ENCODE results near the gene PRSS16. TPM values are rescaled to one million over a fixed set of nuclear protein-coding genes. Genes with fewer than 3 reads are reported as not detected.

Gene PRSS16
- total RNA-seq, 2 experiments from 2014 or later: 1.5 to 2.0 TPM

DNA sequence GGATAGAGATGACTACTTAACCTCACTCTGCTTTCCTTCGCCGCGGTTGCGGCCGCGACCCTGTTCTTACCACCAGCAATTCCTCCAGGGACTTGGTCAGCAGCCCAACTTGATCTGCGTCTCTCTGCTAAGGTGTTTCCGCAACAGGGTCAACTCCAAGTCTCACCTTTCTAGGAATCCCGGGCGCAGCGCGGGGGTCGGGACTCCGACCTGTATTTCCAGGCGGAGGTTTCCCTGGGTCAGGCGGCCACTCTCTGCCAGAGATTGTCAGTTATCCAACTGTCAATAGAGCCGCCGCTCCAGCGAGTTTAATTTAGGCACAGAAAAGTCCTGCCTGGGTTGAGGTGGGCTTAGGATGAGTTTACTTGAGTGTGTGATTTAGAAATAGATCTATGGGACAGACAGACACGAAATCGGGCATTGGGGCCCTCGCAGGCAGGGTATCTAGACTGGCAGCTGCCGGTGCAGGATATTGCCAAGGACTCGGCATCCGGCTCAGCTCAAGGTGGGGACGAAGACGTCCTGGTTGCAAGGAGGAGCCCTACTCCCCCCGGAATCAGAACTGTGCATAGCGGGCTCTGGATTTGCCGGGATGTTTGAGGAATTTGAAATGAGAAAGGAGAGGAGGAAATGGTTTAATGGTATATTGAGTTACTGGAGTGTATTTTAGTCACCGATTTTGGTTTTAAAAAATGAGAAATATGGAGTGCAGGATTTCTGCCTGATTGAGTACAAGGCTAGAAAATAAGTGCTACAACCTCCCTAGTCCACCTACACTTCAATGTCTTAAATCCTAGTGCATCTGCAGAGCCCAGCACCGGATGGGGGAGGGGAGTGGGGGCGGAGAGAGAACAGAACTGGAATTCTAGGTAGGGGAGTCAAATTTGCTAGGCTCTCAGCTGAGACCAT, 40.9 kb downstream of the PRSS16 start:
- Mint-ChIP-seq H3K9me3 (ENCODE audit: low read depth) (peaks cover 26% of the 10 kb centered on the region), H3K27ac (no peak overlapping the region), H3K4me3 (no peak overlapping the region), H3K36me3 (ENCODE audit: low read depth) (peaks cover 22% of the 10 kb centered on the region), H3K4me1 (peaks cover 14% of the 10 kb centered on the region), H3K27me3 (peaks cover 81% of the 10 kb centered on the region)
- ChIA-PET CTCF (no interaction called here), POLR2A (no interaction called here)
- no peak for DNase-seq
- ATAC-seq: no peak
- intact Hi-C loops (cut with DNase I, micrococcal nuclease): loop anchor here (5.0 to 10.0 kb wide), 2 partner anchors 101 to 1526 kb away; no protein-coding TSS in a partner anchor

DNA sequence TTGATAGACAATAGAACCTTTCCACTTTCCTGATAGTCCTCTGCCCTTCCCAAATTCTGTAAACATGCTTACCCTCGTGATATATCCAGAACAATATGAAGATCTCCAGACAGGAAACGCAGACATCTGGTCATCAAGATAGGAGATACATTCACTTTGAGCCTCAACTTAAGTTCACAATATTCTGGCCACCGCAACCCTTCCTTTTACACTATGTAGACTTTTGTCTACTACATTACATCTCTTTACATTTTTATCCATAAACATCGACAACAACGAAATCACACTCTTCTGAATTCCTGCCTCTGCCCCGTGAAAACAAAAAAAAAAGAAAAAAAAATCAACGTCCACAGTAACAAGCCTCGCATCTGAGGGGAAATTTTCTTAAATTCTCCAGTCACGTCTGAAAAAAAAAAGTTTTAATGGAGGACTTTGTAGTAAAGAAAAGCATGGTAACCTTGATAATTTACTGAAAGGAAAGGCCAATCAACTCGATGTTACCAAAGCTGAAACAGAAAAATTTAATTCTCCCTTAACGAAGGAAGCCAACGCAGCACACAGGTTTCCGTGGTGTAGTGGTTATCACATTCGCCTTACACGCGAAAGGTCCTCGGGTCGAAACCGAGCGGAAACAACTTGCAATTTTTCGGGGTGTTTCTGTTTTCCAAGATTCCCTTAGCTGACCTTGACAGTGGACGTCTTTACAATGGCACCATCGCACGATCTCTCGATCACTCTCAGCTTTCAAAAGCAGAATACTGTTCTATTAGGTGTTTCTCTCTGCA, 42.8 kb downstream of the PRSS16 start:
- H3K4me3 Mint-ChIP-seq: no peak overlapping the region
- peaks cover 14% of the 10 kb centered on the region for H3K4me1 Mint-ChIP-seq
- ATAC-seq (no peak), DNase-seq (no peak)
- H3K27me3 Mint-ChIP-seq: peaks cover 80% of the 10 kb centered on the region
- ChIA-PET POLR2A (no interaction called here), CTCF (interaction anchor here (0.6 kb wide), 1 partner anchor 377 kb away, joined by 4 read pairs; no protein-coding TSS in a partner anchor)
- H3K27ac Mint-ChIP-seq: no peak overlapping the region
- H3K9me3 Mint-ChIP-seq (ENCODE audit: low read depth): peaks cover 21% of the 10 kb centered on the region
- intact Hi-C loops (cut with DNase I, micrococcal nuclease): loop anchor here in 1 of 2 experiments (2.0 to 10.0 kb wide), 4 partner anchors 255 to 1485 kb away; no protein-coding TSS in a partner anchor
- H3K36me3 Mint-ChIP-seq (ENCODE audit: low read depth): peaks cover 18% of the 10 kb centered on the region

DNA sequence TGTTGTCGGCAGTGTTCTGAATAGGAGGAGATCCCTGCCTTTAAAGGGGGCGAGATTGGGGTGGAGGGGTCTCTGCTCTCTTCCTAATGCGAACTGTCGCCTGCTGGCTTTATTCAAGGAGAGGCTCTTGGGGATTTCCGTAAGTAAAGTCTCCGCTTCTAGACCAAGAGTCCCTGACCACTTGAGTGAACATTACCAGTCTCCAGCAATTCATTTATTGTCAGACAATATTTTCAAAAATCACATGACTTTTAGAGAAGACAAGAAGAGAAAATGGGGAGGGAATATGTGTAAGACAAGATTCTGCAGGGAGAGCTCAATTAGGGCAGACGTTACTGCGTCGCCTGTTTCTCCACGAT, 43.3 kb downstream of the PRSS16 start:
- ChIA-PET POLR2A (no interaction called here), CTCF (interaction anchor here (0.6 kb wide), 1 partner anchor 377 kb away, joined by 4 read pairs; no protein-coding TSS in a partner anchor)
- no peak overlapping the region for H3K4me3 Mint-ChIP-seq
- H3K27ac Mint-ChIP-seq: no peak overlapping the region
- intact Hi-C loops (cut with DNase I, micrococcal nuclease): loop anchor here in 1 of 2 experiments (2.0 to 10.0 kb wide), 4 partner anchors 254 to 1484 kb away; no protein-coding TSS in a partner anchor
- DNase-seq (no peak), ATAC-seq (no peak)
- H3K9me3 Mint-ChIP-seq (ENCODE audit: low read depth): peaks cover 24% of the 10 kb centered on the region
- H3K27me3 Mint-ChIP-seq: peaks cover 82% of the 10 kb centered on the region
- peaks cover 18% of the 10 kb centered on the region for H3K36me3 Mint-ChIP-seq (ENCODE audit: low read depth)
- peaks cover 19% of the 10 kb centered on the region for H3K4me1 Mint-ChIP-seq

DNA sequence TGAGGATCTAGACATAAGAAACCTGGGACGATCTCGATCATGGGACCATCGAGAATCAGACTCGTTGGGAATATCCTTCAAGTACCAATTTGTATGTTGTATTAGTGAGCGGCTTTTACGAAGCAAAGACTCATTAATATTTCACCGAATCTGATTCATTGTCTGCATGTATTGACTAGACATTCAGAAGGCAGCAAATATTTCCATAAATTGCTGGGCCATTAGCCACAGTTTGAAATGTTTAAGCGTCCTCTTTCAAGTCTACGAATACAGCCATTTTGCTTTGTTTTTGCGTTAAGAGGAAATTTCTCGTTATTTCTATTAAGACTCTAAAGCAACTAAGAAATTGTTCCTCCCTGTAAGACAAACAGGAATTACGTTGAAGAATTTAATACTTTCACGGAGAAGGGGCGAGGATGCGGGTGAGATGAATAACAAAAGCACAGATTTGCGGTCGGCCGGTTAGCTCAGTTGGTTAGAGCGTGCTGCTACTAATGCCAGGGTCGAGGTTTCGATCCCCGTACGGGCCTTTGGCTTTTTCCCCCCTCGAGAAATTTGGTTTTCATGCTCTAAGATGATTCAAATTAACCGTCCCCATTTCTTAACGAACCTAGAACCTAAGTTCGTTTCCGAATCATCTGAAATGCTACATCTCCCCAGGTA, 46.1 kb downstream of the PRSS16 start:
- Mint-ChIP-seq H3K36me3 (ENCODE audit: low read depth) (peaks cover 14% of the 10 kb centered on the region), H3K4me1 (peaks cover 15% of the 10 kb centered on the region), H3K9me3 (ENCODE audit: low read depth) (peaks cover 27% of the 10 kb centered on the region), H3K27me3 (peaks cover 79% of the 10 kb centered on the region), H3K4me3 (no peak overlapping the region), H3K27ac (no peak overlapping the region)
- ATAC-seq: no peak
- no peak for DNase-seq
- CTCF ChIA-PET: interaction anchor here (0.9 kb wide), 1 partner anchor 58 kb away, joined by 3 read pairs; no protein-coding TSS in a partner anchor
- intact Hi-C loops (cut with DNase I, micrococcal nuclease): loop anchor here in 1 of 2 experiments (1.0 to 10.0 kb wide), 3 partner anchors 13 to 1441 kb away; no protein-coding TSS in a partner anchor
- POLR2A ChIA-PET: no interaction called here

DNA sequence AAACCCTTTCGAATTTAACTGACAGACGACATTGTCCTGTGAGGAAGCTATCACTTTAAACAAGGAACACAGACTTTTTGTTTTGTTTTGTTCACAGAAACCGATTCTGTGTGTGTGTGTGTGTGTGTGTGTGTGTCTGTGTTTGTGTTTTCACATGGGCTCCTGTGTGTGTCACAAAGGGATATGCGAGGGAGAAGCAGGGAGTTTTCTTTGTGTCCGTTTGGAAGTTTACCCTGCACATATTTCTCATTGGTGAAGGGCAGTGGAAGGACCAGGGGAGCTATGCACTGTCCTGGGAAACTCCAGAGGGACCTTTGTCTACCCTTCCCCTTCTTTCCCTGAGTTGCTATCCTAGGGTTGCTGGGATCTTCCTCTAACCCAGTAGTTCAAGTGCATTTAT, 46.9 kb downstream of the PRSS16 start:
- ChIA-PET POLR2A (no interaction called here), CTCF (interaction anchor here (0.9 kb wide), 1 partner anchor 59 kb away, joined by 3 read pairs; no protein-coding TSS in a partner anchor)
- peaks cover 15% of the 10 kb centered on the region for H3K4me1 Mint-ChIP-seq
- intact Hi-C loops (cut with DNase I, micrococcal nuclease): loop anchor here in 1 of 2 experiments (5.0 to 10.0 kb wide), 2 partner anchors 263 to 1440 kb away; no protein-coding TSS in a partner anchor
- H3K4me3 Mint-ChIP-seq: no peak overlapping the region
- H3K27me3 Mint-ChIP-seq: peaks cover 73% of the 10 kb centered on the region
- H3K9me3 Mint-ChIP-seq (ENCODE audit: low read depth): peaks cover 23% of the 10 kb centered on the region
- no peak for ATAC-seq
- H3K27ac Mint-ChIP-seq: no peak overlapping the region
- H3K36me3 Mint-ChIP-seq (ENCODE audit: low read depth): peaks cover 14% of the 10 kb centered on the region
- no peak for DNase-seq

DNA sequence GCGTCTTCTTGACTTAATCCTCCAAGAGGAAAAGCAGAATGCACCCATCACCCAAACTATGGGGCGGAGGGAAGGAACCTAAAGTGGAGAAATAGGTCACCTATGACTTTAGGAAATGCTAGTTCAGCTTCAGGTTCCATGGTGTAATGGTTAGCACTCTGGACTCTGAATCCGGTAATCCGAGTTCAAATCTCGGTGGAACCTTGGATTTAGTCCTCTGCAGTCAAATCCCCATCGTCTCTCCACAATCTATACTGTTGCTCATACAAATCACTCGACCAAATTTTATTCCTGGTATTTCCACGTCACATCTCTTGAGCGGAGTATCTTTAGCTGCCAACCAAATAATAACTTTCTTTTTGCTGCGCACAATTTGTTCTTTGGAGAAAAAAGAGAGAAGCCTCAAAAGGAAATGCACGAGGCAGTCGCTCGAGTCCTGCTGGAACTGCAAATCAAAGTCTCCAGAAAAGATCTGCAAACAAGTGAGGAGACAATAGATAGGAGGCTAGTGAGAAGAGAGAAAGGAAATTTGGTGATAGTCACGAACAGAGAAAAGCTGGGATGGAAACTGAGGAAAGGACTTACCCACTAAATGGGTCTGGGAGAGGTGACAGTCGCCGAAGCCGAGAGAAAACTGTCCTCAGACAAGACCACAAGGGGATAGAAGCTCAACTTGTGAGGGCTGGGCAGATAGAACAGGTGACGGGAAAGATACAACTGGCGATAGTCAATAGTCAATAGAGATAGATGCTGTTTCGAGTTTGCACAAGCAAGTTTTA, 48.0 kb downstream of the PRSS16 start:
- DNase-seq (no peak), ATAC-seq (no peak)
- Mint-ChIP-seq H3K9me3 (ENCODE audit: low read depth) (peaks cover 23% of the 10 kb centered on the region), H3K27me3 (peaks cover 72% of the 10 kb centered on the region), H3K27ac (no peak overlapping the region), H3K4me1 (peaks cover 11% of the 10 kb centered on the region), H3K4me3 (no peak overlapping the region), H3K36me3 (ENCODE audit: low read depth) (peaks cover 14% of the 10 kb centered on the region)
- ChIA-PET CTCF (no interaction called here), POLR2A (no interaction called here)
- intact Hi-C loops (cut with DNase I, micrococcal nuclease): loop anchor here (2.0 to 10.0 kb wide), 5 partner anchors 13 to 1439 kb away; no protein-coding TSS in a partner anchor

DNA sequence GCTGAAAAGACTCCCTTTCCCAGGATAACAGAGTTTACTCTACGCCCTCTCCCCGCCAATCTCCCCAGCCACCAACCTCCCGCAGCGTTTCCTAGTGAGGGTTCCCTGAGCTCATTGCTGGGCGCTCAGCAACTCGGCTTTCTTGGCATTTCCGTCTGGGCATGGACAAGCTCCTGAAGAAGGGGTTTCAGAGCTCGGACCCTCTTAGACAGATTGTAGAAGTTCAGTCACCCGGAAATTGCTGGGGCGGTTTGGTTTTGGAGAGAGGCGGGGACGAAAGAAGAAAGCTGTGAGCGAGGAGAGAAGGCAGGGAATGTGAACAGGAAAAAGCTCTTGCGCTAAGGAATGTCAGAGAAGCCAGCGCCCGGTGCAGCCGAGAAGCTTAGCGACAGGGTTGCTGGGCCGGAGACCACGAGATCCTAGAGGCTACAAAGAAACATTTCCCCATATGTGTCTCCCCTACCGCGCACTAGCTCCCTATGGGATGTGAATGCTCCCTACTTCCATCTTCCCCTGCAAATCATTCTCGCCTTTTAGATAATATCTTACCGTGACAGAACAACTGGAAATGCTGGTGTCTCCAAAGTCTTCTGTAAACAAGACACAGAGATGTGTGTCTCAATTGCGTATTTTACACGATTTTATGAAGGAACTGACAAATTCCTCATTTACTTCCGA, 48.7 kb downstream of the PRSS16 start:
- H3K36me3 Mint-ChIP-seq (ENCODE audit: low read depth): peaks cover 9% of the 10 kb centered on the region
- ATAC-seq (no peak), DNase-seq (no peak)
- no peak overlapping the region for H3K4me3 Mint-ChIP-seq
- peaks cover 9% of the 10 kb centered on the region for H3K4me1 Mint-ChIP-seq
- intact Hi-C loops (cut with DNase I, micrococcal nuclease): loop anchor here (2.0 to 10.0 kb wide), 5 partner anchors 13 to 1439 kb away; no protein-coding TSS in a partner anchor
- H3K27ac Mint-ChIP-seq: no peak overlapping the region
- H3K27me3 Mint-ChIP-seq: peaks cover 68% of the 10 kb centered on the region
- CTCF ChIA-PET: interaction anchor here (0.5 kb wide), 1 partner anchor 201 kb away, joined by 3 read pairs; no protein-coding TSS in a partner anchor
- POLR2A ChIA-PET: no interaction called here
- H3K9me3 Mint-ChIP-seq (ENCODE audit: low read depth): peaks cover 26% of the 10 kb centered on the region

DNA sequence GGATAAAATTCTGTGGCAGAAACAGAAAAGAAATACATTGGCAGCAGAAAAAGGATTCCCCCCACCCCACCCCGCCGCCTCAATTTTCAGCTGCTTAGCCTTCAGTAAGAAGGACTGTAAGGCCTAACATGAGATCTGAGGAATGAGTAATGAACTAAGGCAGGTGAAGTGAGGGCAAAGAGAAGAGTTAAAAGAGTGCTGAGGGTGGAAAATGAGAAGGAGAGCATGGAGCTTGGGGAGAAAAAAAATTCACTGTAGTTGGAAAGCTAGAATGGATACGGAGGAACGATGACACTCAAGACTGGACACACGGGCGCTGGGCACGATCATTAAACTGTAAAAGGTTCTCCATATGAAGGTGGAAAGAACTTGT, 50.0 kb downstream of the PRSS16 start:
- no peak overlapping the region for H3K27ac Mint-ChIP-seq
- H3K4me3 Mint-ChIP-seq: no peak overlapping the region
- H3K9me3 Mint-ChIP-seq (ENCODE audit: low read depth): peaks cover 20% of the 10 kb centered on the region
- peaks cover 65% of the 10 kb centered on the region for H3K27me3 Mint-ChIP-seq
- H3K36me3 Mint-ChIP-seq (ENCODE audit: low read depth): peaks cover 4% of the 10 kb centered on the region
- ChIA-PET CTCF (no interaction called here), POLR2A (no interaction called here)
- DNase-seq (no peak), ATAC-seq (no peak)
- H3K4me1 Mint-ChIP-seq: peaks cover 9% of the 10 kb centered on the region
- intact Hi-C loops (cut with DNase I, micrococcal nuclease): loop anchor here (2.0 to 10.0 kb wide), 5 partner anchors 15 to 1437 kb away; no protein-coding TSS in a partner anchor

DNA sequence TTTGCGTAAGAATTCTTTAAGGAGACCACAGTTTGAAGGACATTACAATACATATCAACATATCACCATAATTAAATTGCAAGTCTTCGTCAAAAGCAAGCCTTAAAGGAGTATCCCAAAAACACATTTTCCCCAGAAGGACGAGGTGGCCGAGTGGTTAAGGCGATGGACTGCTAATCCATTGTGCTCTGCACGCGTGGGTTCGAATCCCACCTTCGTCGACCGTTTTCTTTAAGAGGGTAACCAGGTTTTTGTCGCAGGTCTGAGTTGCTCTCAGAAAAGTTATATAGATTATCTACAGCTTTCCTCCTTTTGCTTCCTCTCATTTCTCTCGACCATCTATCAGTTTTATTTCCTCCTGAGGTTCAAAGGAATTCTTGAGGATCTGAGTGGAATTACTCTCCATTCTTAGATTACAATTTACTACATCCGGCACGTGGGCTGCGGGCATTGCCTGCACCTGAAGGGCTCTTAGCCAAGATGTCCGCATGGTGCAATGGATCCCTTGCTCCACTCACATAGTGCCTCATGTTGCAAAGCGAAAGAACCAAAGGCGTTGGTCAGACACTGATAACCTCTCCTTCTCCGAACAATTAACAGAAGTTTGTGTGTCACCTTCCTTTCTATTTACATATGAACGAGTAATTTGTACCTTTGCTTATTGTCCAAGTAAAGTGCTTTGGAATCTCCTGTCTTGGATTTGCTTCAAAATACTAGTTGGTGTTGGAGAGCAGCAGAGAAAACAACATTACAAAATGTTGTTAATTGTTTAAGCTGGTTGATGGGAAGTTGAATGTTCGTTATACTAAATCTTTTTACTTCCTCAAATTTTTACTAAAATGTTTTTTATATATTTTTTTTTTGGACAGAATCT, 50.6 kb downstream of the PRSS16 start:
- Mint-ChIP-seq H3K4me3 (no peak overlapping the region), H3K27ac (no peak overlapping the region), H3K9me3 (ENCODE audit: low read depth) (peaks cover 18% of the 10 kb centered on the region), H3K36me3 (ENCODE audit: low read depth) (peaks cover 6% of the 10 kb centered on the region), H3K27me3 (peaks cover 69% of the 10 kb centered on the region), H3K4me1 (peaks cover 9% of the 10 kb centered on the region)
- DNase-seq (peak; percentile 45), ATAC-seq (no peak)
- ChIA-PET CTCF (no interaction called here), POLR2A (interaction anchor here (0.6 kb wide), 1 partner anchor 392 kb away, joined by 3 read pairs; no protein-coding TSS in a partner anchor)
- intact Hi-C loops (cut with DNase I, micrococcal nuclease): loop anchor here (2.0 to 10.0 kb wide), 5 partner anchors 15 to 1437 kb away; no protein-coding TSS in a partner anchor

All from activated CD4-positive, alpha-beta T cell treated with anti-CD3 and anti-CD28 coated beads for 36 hours (primary cell).